GM21423 (cell line): Measurements from ENCODE around the gene ZSCAN30.
"Not testable (repeated sequence)": the region's sequence is repeated elsewhere in the genome, so short reads cannot be mapped to it uniquely, and the experiment has no call there.

ENCODE experiments used
- ATAC-seq: cut with Tn5 transposase; IDR thresholded peaks from one replicate; pipeline ENCODE4 v1.9.1; 2021; ENCODE audit warnings: mild to moderate bottlenecking, moderate library complexity; ENCODE audit not compliant: unreplicated experiment

ZSCAN30 gene

GRCh38 chr18:35239314-35239713 is 50.7 kb downstream of the ZSCAN30 start:
- no peak for ATAC-seq

GRCh38 chr18:35236571-35237363 is 53.3 kb downstream of the ZSCAN30 start:
- ATAC-seq = no peak

- ATAC-seq = peak; percentile 84
Observed at GRCh38 chr18:35231052-35231451, 59.0 kb downstream of the ZSCAN30 start.

- ATAC-seq = no peak
Observed at GRCh38 chr18:35227254-35227653, 62.8 kb downstream of the ZSCAN30 start.

- ATAC-seq = no peak
Observed at GRCh38 chr18:35223797-35224196, 66.2 kb downstream of the ZSCAN30 start.

- no peak for ATAC-seq
Observed at GRCh38 chr18:35220424-35220823, 69.6 kb downstream of the ZSCAN30 start.

- ATAC-seq = not testable (repeated sequence)
Observed at GRCh38 chr18:35219331-35219730, 70.7 kb downstream of the ZSCAN30 start.

- ATAC-seq = not testable (repeated sequence)
Observed at GRCh38 chr18:35216611-35217010, 73.4 kb downstream of the ZSCAN30 start.

GRCh38 chr18:35215026-35215425 is 75.0 kb downstream of the ZSCAN30 start:
- no peak for ATAC-seq

- not testable (repeated sequence) for ATAC-seq
Observed at GRCh38 chr18:35205746-35206458, 84.1 kb downstream of the ZSCAN30 start.

GRCh38 chr18:35205199-35205712 is 84.8 kb downstream of the ZSCAN30 start:
- ATAC-seq = no peak

- ATAC-seq = no peak
Observed at GRCh38 chr18:35203067-35203466, 87.0 kb downstream of the ZSCAN30 start.

- ATAC-seq = no peak
Observed at GRCh38 chr18:35201256-35201931, 88.6 kb downstream of the ZSCAN30 start.
